Measurements from ENCODE around the gene POGLUT3. TPM values are rescaled to one million over a fixed set of nuclear protein-coding genes. Genes with fewer than 3 reads are reported as not detected.

POGLUT3 gene, protein sequence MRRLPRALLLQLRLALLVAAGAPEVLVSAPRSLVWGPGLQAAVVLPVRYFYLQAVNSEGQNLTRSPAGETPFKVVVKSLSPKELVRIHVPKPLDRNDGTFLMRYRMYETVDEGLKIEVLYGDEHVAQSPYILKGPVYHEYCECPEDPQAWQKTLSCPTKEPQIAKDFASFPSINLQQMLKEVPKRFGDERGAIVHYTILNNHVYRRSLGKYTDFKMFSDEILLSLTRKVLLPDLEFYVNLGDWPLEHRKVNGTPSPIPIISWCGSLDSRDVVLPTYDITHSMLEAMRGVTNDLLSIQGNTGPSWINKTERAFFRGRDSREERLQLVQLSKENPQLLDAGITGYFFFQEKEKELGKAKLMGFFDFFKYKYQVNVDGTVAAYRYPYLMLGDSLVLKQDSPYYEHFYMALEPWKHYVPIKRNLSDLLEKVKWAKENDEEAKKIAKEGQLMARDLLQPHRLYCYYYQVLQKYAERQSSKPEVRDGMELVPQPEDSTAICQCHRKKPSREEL
- total RNA-seq (10 to 100 TPM; 42.6 to 49.0 TPM), polyA plus RNA-seq (10 to 100 TPM; 23.4 to 35.7 TPM)
- long read RNA-seq, donor 1, full-length matches to known transcripts = 11 of 21 reads
- long read RNA-seq, donor 1, partial matches to known transcripts = 1 of 21 reads
- long read RNA-seq, donor 1, other reads (novel, unspliced or antisense) = 9 of 21 reads
- long read RNA-seq, donor 2, full-length matches to known transcripts = 6 of 11 reads
- long read RNA-seq, donor 2, partial matches to known transcripts = 3 of 11 reads
- long read RNA-seq, donor 2, other reads (novel, unspliced or antisense) = 2 of 11 reads

DNA sequence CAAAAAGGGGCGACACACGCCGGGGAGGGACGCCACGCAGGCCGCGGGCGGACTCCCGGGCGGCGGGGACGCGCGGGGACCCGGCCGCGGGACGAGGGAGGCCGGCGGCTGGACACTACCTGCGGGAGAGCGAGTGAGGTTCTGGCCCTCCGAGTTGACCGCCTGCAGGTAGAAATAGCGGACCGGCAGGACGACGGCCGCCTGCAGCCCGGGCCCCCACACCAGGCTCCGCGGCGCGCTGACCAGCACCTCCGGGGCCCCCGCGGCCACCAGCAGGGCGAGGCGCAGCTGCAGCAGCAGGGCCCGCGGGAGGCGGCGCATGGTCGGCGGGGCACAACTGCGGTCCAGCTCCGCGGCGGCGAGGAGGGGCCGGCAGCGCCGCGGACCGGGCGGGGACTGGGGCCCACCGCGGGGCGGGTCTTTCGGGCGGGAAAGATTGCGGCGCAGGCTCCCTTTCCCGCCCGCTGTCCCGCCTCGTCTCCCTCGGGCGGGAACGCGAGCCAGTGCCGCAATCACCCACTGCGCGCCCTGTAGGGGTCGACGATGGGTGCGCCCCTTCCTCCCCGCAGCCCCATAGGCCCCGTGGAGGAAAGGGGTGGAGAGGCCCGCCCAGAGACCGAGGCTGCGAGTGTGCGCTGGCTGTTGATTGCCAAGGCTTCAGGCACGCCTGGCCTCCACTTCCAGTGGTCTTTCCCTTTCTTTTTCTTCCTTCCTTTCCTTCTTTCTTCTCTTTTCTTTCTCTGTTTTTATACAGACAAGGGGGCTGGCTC lies at the start of gene POGLUT3:
Gene POGLUT3, minus strand, starts transcription at position 339 of the 770 bp plus-strand sequence. Its CDS starts 18 bp downstream, at position 321.
- 1% methylated on average over 45 to 84 of the region's 84 CpGs for WGBS, 2 donors
- peak within 1 kb of the TSS; percentile 90 to 96 for H3K27ac ChIP-seq (ENCODE audit: low read depth in 1 of 2, low read length in 2 of 2)
- no peaks in the 10 kb centered on the region for H3K9me3 ChIP-seq (ENCODE audit: control insufficient read depth, low read length)
- peak within 1 kb of the TSS; percentile 63 for H3K4me3 ChIP-seq (ENCODE audit: low read length in 2 of 2)
- ATAC-seq (ENCODE audit: low FRiP score) (peak; percentile 79), DNase-seq (peak; percentile 74 to 88)
- intact Hi-C loops (cut with DNase I) = loop anchor here in 1 of 2 donors (5.0 to 10.0 kb wide), 3 partner anchors 94 to 273 kb away; partner anchors contain the start of genes ATM, EXPH5 and NPAT
- H3K27me3 ChIP-seq (ENCODE audit: control insufficient read depth in 1 of 2, insufficient read depth in 2 of 2, low read length in 1 of 2) = no peaks in the 10 kb centered on the region
- peaks cover 0 to 2% of the 10 kb centered on the region in 2 donors for H3K4me1 ChIP-seq (ENCODE audit: control insufficient read depth in 1 of 2, insufficient read depth in 2 of 2, low read length in 2 of 2)
- no peaks in the 10 kb centered on the region for H3K36me3 ChIP-seq (ENCODE audit: control insufficient read depth in 1 of 2, insufficient read depth in 2 of 2, low read length in 1 of 2)

- no peak for ATAC-seq (ENCODE audit: low FRiP score)
- 77 to 85% methylated on average over 5 of the region's 5 CpGs for WGBS, 2 donors
- no peak overlapping the region for H3K4me3 ChIP-seq (ENCODE audit: low read length in 2 of 2)
- no peak for DNase-seq
- no peaks in the 10 kb centered on the region for H3K27me3 ChIP-seq (ENCODE audit: control insufficient read depth in 1 of 2, insufficient read depth in 2 of 2, low read length in 1 of 2)
- no peaks in the 10 kb centered on the region for H3K9me3 ChIP-seq (ENCODE audit: control insufficient read depth, low read length)
- H3K36me3 ChIP-seq (ENCODE audit: control insufficient read depth in 1 of 2, insufficient read depth in 2 of 2, low read length in 1 of 2) = no peaks in the 10 kb centered on the region
- intact Hi-C loops (cut with DNase I) = no loop called here
- H3K4me1 ChIP-seq (ENCODE audit: control insufficient read depth in 1 of 2, insufficient read depth in 2 of 2, low read length in 2 of 2) = no peaks in the 10 kb centered on the region
- no peak overlapping the region for H3K27ac ChIP-seq (ENCODE audit: low read depth in 1 of 2, low read length in 2 of 2)
Observed at GRCh38 chr11:108545909-108546501, 47.8 kb upstream of the POGLUT3 start.

DNA sequence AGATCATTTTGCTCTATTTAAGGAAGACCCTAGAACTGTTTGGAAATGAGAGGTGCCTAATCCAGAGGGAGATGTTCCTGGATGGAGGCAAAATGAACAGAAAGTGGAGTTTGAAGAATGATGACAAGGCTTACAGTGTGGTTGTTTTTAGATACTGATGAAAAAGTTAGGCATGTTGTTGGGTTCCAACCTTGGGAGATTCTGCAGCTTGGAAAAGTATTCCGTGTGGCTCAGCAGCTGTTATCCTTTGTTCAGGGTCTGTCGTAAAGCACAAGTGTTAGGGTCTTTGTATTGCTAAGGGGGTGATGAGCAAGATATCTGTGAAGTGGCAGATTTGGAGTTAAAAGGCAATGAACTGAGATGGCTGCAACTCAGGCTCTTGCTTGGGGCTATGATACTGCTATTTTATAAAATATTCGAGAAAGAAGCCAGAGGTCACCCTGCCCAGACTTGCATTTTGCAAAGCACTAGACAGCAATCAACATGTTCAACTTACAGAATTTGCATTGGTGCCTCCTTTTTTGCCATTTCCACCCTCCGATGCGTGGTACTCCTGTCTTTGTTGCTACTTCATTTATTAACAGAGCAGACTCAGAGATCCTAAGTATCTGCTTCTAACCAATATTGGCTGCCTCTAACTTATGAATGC lies 45.3 kb upstream of the POGLUT3 start:
- Histone ChIP-seq H3K4me3 (ENCODE audit: low read length in 2 of 2) (no peak overlapping the region), H3K27ac (ENCODE audit: low read depth in 1 of 2, low read length in 2 of 2) (no peak overlapping the region), H3K36me3 (ENCODE audit: control insufficient read depth in 1 of 2, insufficient read depth in 2 of 2, low read length in 1 of 2) (no peaks in the 10 kb centered on the region), H3K27me3 (ENCODE audit: control insufficient read depth in 1 of 2, insufficient read depth in 2 of 2, low read length in 1 of 2) (no peaks in the 10 kb centered on the region), H3K9me3 (ENCODE audit: control insufficient read depth, low read length) (no peaks in the 10 kb centered on the region), H3K4me1 (ENCODE audit: control insufficient read depth in 1 of 2, insufficient read depth in 2 of 2, low read length in 2 of 2) (no peaks in the 10 kb centered on the region)
- 77 to 79% methylated on average over 5 of the region's 5 CpGs for WGBS, 2 donors
- DNase-seq = no peak
- intact Hi-C loops (cut with DNase I) = no loop called here
- ATAC-seq (ENCODE audit: low FRiP score) = no peak

DNA sequence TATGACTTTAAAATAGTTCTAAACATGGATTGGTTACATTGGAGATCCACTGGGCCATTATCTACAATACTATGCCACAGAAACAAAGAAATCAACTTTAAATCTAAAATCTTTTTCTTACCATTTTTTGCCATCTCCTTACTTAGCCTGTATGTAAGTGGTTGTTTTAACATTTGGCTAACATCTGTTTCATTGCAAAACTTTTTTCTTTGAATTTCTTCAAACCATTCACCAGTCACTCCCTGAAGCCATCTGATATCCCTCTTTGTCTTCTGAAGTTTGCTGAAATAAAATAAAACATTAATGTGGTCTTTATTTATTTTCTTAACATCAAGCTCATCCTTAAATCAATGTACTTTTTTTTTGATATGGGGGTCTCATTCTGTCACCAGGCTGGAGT lies 43.3 kb upstream of the POGLUT3 start:
- no peak overlapping the region for H3K4me3 ChIP-seq (ENCODE audit: low read length in 2 of 2)
- intact Hi-C loops (cut with DNase I) = no loop called here
- H3K27me3 ChIP-seq (ENCODE audit: control insufficient read depth in 1 of 2, insufficient read depth in 2 of 2, low read length in 1 of 2) = no peaks in the 10 kb centered on the region
- DNase-seq (no peak), ATAC-seq (ENCODE audit: low FRiP score) (no peak)
- H3K36me3 ChIP-seq (ENCODE audit: control insufficient read depth in 1 of 2, insufficient read depth in 2 of 2, low read length in 1 of 2) = no peaks in the 10 kb centered on the region
- H3K27ac ChIP-seq (ENCODE audit: low read depth in 1 of 2, low read length in 2 of 2) = no peak overlapping the region
- H3K9me3 ChIP-seq (ENCODE audit: control insufficient read depth, low read length) = no peaks in the 10 kb centered on the region
- no peaks in the 10 kb centered on the region for H3K4me1 ChIP-seq (ENCODE audit: control insufficient read depth in 1 of 2, insufficient read depth in 2 of 2, low read length in 2 of 2)

- Histone ChIP-seq H3K36me3 (ENCODE audit: control insufficient read depth in 1 of 2, insufficient read depth in 2 of 2, low read length in 1 of 2) (no peaks in the 10 kb centered on the region), H3K4me3 (ENCODE audit: low read length in 2 of 2) (no peak overlapping the region), H3K27me3 (ENCODE audit: control insufficient read depth in 1 of 2, insufficient read depth in 2 of 2, low read length in 1 of 2) (no peaks in the 10 kb centered on the region), H3K9me3 (ENCODE audit: control insufficient read depth, low read length) (no peaks in the 10 kb centered on the region), H3K27ac (ENCODE audit: low read depth in 1 of 2, low read length in 2 of 2) (no peak overlapping the region), H3K4me1 (ENCODE audit: control insufficient read depth in 1 of 2, insufficient read depth in 2 of 2, low read length in 2 of 2) (no peaks in the 10 kb centered on the region)
- intact Hi-C loops (cut with DNase I) = no loop called here
- DNase-seq = no peak
- no peak for ATAC-seq (ENCODE audit: low FRiP score)
- WGBS, 2 donors = 88 to 94% methylated on average over 4 of the region's 4 CpGs
Observed at GRCh38 chr11:108538502-108538901, 40.3 kb upstream of the POGLUT3 start.

DNA sequence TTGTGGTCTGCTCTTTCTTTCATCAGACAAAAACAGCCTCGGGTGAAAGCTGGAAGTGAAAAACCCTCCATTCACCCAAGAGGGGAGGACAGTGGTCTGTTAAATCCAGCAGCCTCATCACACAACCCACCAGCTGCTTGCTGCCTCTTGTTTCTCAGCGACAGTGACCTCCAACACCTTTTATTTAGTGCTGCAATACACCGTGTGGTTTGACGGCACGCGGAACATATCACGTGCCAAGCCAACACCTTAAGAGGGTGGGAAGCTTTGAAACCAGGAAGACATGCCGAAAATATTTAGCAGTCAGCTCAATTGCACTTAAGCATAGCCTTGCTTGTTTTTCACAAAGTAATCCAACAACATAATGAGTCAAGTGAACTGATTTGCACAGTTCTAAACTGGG lies 39.8 kb upstream of the POGLUT3 start:
- H3K4me3 ChIP-seq (ENCODE audit: low read length in 2 of 2) = no peak overlapping the region
- H3K27me3 ChIP-seq (ENCODE audit: control insufficient read depth in 1 of 2, insufficient read depth in 2 of 2, low read length in 1 of 2) = no peaks in the 10 kb centered on the region
- H3K4me1 ChIP-seq (ENCODE audit: control insufficient read depth in 1 of 2, insufficient read depth in 2 of 2, low read length in 2 of 2) = no peaks in the 10 kb centered on the region
- DNase-seq (no peak), ATAC-seq (ENCODE audit: low FRiP score) (no peak)
- H3K36me3 ChIP-seq (ENCODE audit: control insufficient read depth in 1 of 2, insufficient read depth in 2 of 2, low read length in 1 of 2) = no peaks in the 10 kb centered on the region
- no peak overlapping the region for H3K27ac ChIP-seq (ENCODE audit: low read depth in 1 of 2, low read length in 2 of 2)
- 34 to 40% methylated on average over 8 of the region's 8 CpGs for WGBS, 2 donors
- intact Hi-C loops (cut with DNase I) = no loop called here
- no peaks in the 10 kb centered on the region for H3K9me3 ChIP-seq (ENCODE audit: control insufficient read depth, low read length)

DNA sequence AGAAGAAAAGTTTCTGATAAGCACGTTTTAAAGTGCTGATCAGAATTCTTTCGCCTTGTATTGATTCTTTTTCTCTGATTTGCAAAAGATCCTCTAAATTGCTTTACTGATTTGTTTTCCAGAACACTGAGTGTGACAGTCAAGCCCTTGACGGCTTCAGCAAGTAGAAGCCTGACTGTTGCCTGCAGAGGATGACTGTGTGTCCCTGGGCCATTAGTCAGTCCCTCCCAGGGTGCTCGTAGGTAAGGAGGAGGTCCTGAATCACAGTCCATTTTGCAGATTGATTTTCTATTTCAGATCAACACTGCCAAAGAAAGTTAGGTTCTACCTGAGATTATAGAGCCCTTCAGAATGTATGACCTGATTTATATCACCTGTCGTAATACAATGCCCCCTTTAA lies 38.6 kb upstream of the POGLUT3 start:
- H3K4me3 ChIP-seq (ENCODE audit: low read length in 2 of 2) = no peak overlapping the region
- DNase-seq (no peak), ATAC-seq (ENCODE audit: low FRiP score) (no peak)
- no peak overlapping the region for H3K27ac ChIP-seq (ENCODE audit: low read depth in 1 of 2, low read length in 2 of 2)
- no peaks in the 10 kb centered on the region for H3K4me1 ChIP-seq (ENCODE audit: control insufficient read depth in 1 of 2, insufficient read depth in 2 of 2, low read length in 2 of 2)
- WGBS, 2 donors = 84 to 89% methylated on average over 5 of the region's 5 CpGs
- H3K27me3 ChIP-seq (ENCODE audit: control insufficient read depth in 1 of 2, insufficient read depth in 2 of 2, low read length in 1 of 2) = no peaks in the 10 kb centered on the region
- H3K36me3 ChIP-seq (ENCODE audit: control insufficient read depth in 1 of 2, insufficient read depth in 2 of 2, low read length in 1 of 2) = no peaks in the 10 kb centered on the region
- H3K9me3 ChIP-seq (ENCODE audit: control insufficient read depth, low read length) = no peaks in the 10 kb centered on the region
- intact Hi-C loops (cut with DNase I) = no loop called here

GRCh38 chr11:108535384-108535955 lies 37.3 kb upstream of the POGLUT3 start:
- Histone ChIP-seq H3K27ac (ENCODE audit: low read depth in 1 of 2, low read length in 2 of 2) (no peak overlapping the region), H3K27me3 (ENCODE audit: control insufficient read depth in 1 of 2, insufficient read depth in 2 of 2, low read length in 1 of 2) (no peaks in the 10 kb centered on the region), H3K36me3 (ENCODE audit: control insufficient read depth in 1 of 2, insufficient read depth in 2 of 2, low read length in 1 of 2) (no peaks in the 10 kb centered on the region), H3K9me3 (ENCODE audit: control insufficient read depth, low read length) (no peaks in the 10 kb centered on the region), H3K4me3 (ENCODE audit: low read length in 2 of 2) (no peak overlapping the region), H3K4me1 (ENCODE audit: control insufficient read depth in 1 of 2, insufficient read depth in 2 of 2, low read length in 2 of 2) (no peaks in the 10 kb centered on the region)
- 81 to 89% methylated on average over 6 of the region's 6 CpGs for WGBS, 2 donors
- intact Hi-C loops (cut with DNase I) = no loop called here
- DNase-seq (no peak), ATAC-seq (ENCODE audit: low FRiP score) (no peak)
